ENCODE data around the gene EIF4E3.
A peak's percentile ranks its signal among the peaks of the same experiment; 100 is the strongest.

- peak in 3 of 4 experiments; percentile 62 to 73 (median 67) for TF ChIP-seq CTCF (IDR thresholded peaks at IDR 0.05)
- TF ChIP-seq POLR2AphosphoS5 (IDR thresholded peaks at IDR 0.05) = peak; percentile 70
These were observed 72.3 kb downstream of the EIF4E3 start for GRCh38 chr3:71652781-71653413.
